ENCODE results near the gene SLC9C1. TPM values are rescaled to one million over a fixed set of nuclear protein-coding genes. Genes with fewer than 3 reads are reported as not detected.

Gene SLC9C1
- polyA plus RNA-seq, 1 experiment: not detected

- ChIA-PET CTCF (interaction anchor here (0.9 to 1.9 kb wide), 4 partner anchors 14 to 182 kb away, joined by 3 to 7 read pairs (median 3); partner anchors contain the start of gene SLC9C1), POLR2A (no interaction called here)
- Histone ChIP-seq H3K27ac (ENCODE audit: low read depth, low read length) (no peak overlapping the region), H3K27me3 (ENCODE audit: control insufficient read depth, insufficient read depth, low read length) (peaks cover 15% of the 10 kb centered on the region), H3K4me3 (ENCODE audit: low read depth, low read length) (no peak overlapping the region), H3K9me3 (ENCODE audit: control insufficient read depth, insufficient read depth, low read length) (peaks cover 2% of the 10 kb centered on the region; the same call in 1 of the 2 replicates)
- DNase-seq (ENCODE audit: low read depth, low spot score): no peak
- no peak for TF ChIP-seq CTCF (IDR thresholded peaks at IDR 0.05; ENCODE audit: low read depth, low read length)
Measured at GRCh38 chr3:112338021-112338726, 44.2 kb upstream of the SLC9C1 start.

- POLR2A ChIA-PET: no interaction called here
- CTCF ChIA-PET: interaction anchor here (1.8 kb wide), 1 partner anchor 9 kb away, joined by 6 read pairs; no protein-coding TSS in a partner anchor
- no peak for TF ChIP-seq CTCF (IDR thresholded peaks at IDR 0.05; ENCODE audit: low read depth, low read length)
- no peak for DNase-seq (ENCODE audit: low read depth, low spot score)
- H3K9me3 ChIP-seq (ENCODE audit: control insufficient read depth, insufficient read depth, low read length): peaks cover 5% of the 10 kb centered on the region; the same call in 1 of the 2 replicates
- H3K27ac ChIP-seq (ENCODE audit: low read depth, low read length): no peak overlapping the region
- H3K4me3 ChIP-seq (ENCODE audit: low read depth, low read length): no peak overlapping the region
- peaks cover 19% of the 10 kb centered on the region for H3K27me3 ChIP-seq (ENCODE audit: control insufficient read depth, insufficient read depth, low read length)
Measured at GRCh38 chr3:112335434-112335781, 41.4 kb upstream of the SLC9C1 start.

GRCh38 chr3:112334691-112335433 is 40.8 kb upstream of the SLC9C1 start:
- DNase-seq (ENCODE audit: low read depth, low spot score): no peak
- Histone ChIP-seq H3K4me3 (ENCODE audit: low read depth, low read length) (no peak overlapping the region), H3K9me3 (ENCODE audit: control insufficient read depth, insufficient read depth, low read length) (peaks cover 5% of the 10 kb centered on the region; the same call in 1 of the 2 replicates), H3K27me3 (ENCODE audit: control insufficient read depth, insufficient read depth, low read length) (peaks cover 19% of the 10 kb centered on the region), H3K27ac (ENCODE audit: low read depth, low read length) (no peak overlapping the region)
- CTCF ChIA-PET: interaction anchor here (1.0 to 1.8 kb wide), 3 partner anchors 9 to 700 kb away, joined by 3 to 6 read pairs (median 4); partner anchors contain the start of gene SLC9C1
- POLR2A ChIA-PET: no interaction called here
- TF ChIP-seq CTCF (IDR thresholded peaks at IDR 0.05; ENCODE audit: low read depth, low read length): no peak

GRCh38 chr3:112333381-112334317 is 39.6 kb upstream of the SLC9C1 start:
- Histone ChIP-seq H3K27me3 (ENCODE audit: control insufficient read depth, insufficient read depth, low read length) (peaks cover 19% of the 10 kb centered on the region), H3K4me3 (ENCODE audit: low read depth, low read length) (peak overlapping the region; percentile 65), H3K9me3 (ENCODE audit: control insufficient read depth, insufficient read depth, low read length) (peaks cover 5% of the 10 kb centered on the region; the same call in 1 of the 2 replicates), H3K27ac (ENCODE audit: low read depth, low read length) (peak overlapping the region; percentile 52)
- CTCF ChIA-PET: interaction anchor here (0.8 to 2.4 kb wide), 7 partner anchors 7 to 701 kb away, joined by 3 to 9 read pairs (median 6); partner anchors contain the start of gene SLC9C1
- no peak for DNase-seq (ENCODE audit: low read depth, low spot score)
- TF ChIP-seq CTCF (IDR thresholded peaks at IDR 0.05; ENCODE audit: low read depth, low read length): no peak
- POLR2A ChIA-PET: interaction anchor here (0.6 to 1.9 kb wide), 3 partner anchors 46 to 61 kb away, joined by 3 to 7 read pairs (median 6); no protein-coding TSS in a partner anchor

All from AG04450 (cell line).